PC-3 (cell line): ENCODE measurements around the gene TCF12. TPM values are rescaled to one million over a fixed set of nuclear protein-coding genes. Genes with fewer than 3 reads are reported as not detected.

ENCODE experiments used
- ATAC-seq: fragments of 200-7000 bp; cut with Tn5 transposase; 2 replicates; pipeline ENCODE4 v1.9.1; 2020; ENCODE audit warnings: mild to moderate bottlenecking, moderate library complexity
- BruUV-seq: library from RNA; stranded (reverse); fragments of 400-500 nt; replicated peaks from 2 replicates; lab custom pipeline; 2021; lab: Mats Ljungman, UMichigan
- CTCF ChIA-PET: fragments of 300-600 bp; sonication (Branson Sonifier 250); formaldehyde crosslinking; loops from one replicate; lab custom pipeline; 2022; ENCODE audit warnings: antibody characterized with exemption; lab: Charles Lee
- POLR2A ChIA-PET: fragments of 300-600 bp; sonication (Branson Sonifier 250); formaldehyde crosslinking; loops from one replicate; lab custom pipeline; 2022; ENCODE audit warnings: antibody characterized with exemption; ENCODE audit not compliant: unreplicated experiment; lab: Charles Lee
- DNase-seq: peaks from one replicate; pipeline ENCODE4 v3.0.0-alpha.2; 2015
- H2AFZ ChIP-seq: fragments of 300-600 bp; sonication (generic); 2 replicates; pipeline ENCODE4 v1.6.0; 2016; ENCODE audit warnings: antibody characterized with exemption, low read length
- H3F3A ChIP-seq: fragments of 300-600 bp; sonication (generic); one replicate; pipeline ENCODE4 v1.6.0; 2017; ENCODE audit warnings: antibody characterized with exemption, low read length, control low read depth, mild to moderate bottlenecking; ENCODE audit not compliant: unreplicated experiment
- H3K27ac ChIP-seq: fragments of 300-600 bp; sonication (generic); 2 replicates; pipeline ENCODE4 v1.5.1; 2016; ENCODE audit warnings: mild to moderate bottlenecking, low read length
- H3K27me3 ChIP-seq: fragments of 300-600 bp; sonication (generic); 2 replicates; pipeline ENCODE4 v1.6.1; 2016; ENCODE audit warnings: low read length, mixed read lengths
- H3K36me3 ChIP-seq: fragments of 300-600 bp; sonication (generic); 2 replicates; pipeline ENCODE4 v1.6.1; 2016; ENCODE audit warnings: low read depth, mixed run types, low read length, mixed read lengths
- H3K4me1 ChIP-seq: fragments of 300-600 bp; sonication (generic); 2 replicates; pipeline ENCODE4 v1.5.1; 2016; ENCODE audit warnings: low read length; ENCODE audit not compliant: insufficient read depth
- H3K4me2 ChIP-seq: fragments of 300-600 bp; sonication (generic); 2 replicates; pipeline ENCODE4 v1.6.0; 2016; ENCODE audit warnings: low read length
- H3K4me3 ChIP-seq: fragments of 300-600 bp; sonication (generic); 2 replicates; pipeline ENCODE4 v1.5.1; 2016; ENCODE audit warnings: mild to moderate bottlenecking, low read length, mixed read lengths
- H3K79me2 ChIP-seq: fragments of 300-600 bp; sonication (generic); 2 replicates; pipeline ENCODE4 v1.6.1; 2017; ENCODE audit warnings: low read length, mixed read lengths
- H3K9ac ChIP-seq: fragments of 300-600 bp; sonication (generic); 2 replicates; pipeline ENCODE4 v1.6.0; 2016; ENCODE audit warnings: mild to moderate bottlenecking, low read length
- H3K9me2 ChIP-seq: fragments of 300-600 bp; sonication (generic); replicated peaks from 2 replicates; pipeline ENCODE4 v1.6.1; 2016; ENCODE audit warnings: mixed run types, low read length, mixed read lengths
- H3K9me3 ChIP-seq: fragments of 300-600 bp; sonication (generic); 2 replicates; pipeline ENCODE4 v1.6.1; 2016; ENCODE audit warnings: low read length, mixed read lengths
- H4K20me1 ChIP-seq: fragments of 300-600 bp; sonication (generic); 2 replicates; pipeline ENCODE4 v1.6.1; 2016; ENCODE audit warnings: low read length, mixed read lengths
- CTCF ChIP-seq: fragments of 300-600 bp; sonication (generic); conservative IDR thresholded peaks from 2 replicates; pipeline ENCODE4 v1.5.1; 2017; ENCODE audit warnings: antibody characterized with exemption, low read depth, mild to moderate bottlenecking, low read length
- EZH2 ChIP-seq: fragments of 300-600 bp; sonication (generic); IDR thresholded peaks from one replicate; pipeline ENCODE4 v1.6.1; 2017; ENCODE audit warnings: antibody characterized with exemption, mild to moderate bottlenecking, low read length; ENCODE audit not compliant: unreplicated experiment
- EZH2phosphoT487 ChIP-seq: fragments of 300-600 bp; sonication (generic); IDR thresholded peaks from 2 replicates; pipeline ENCODE4 v1.6.1; 2018; ENCODE audit warnings: mild to moderate bottlenecking, antibody characterized with exemption, low read length, borderline replicate concordance
- intact Hi-C: fragments of 100-400 bp; cut with micrococcal nuclease; formaldehyde crosslinking; loops from 2 replicates; pipeline ENCODE4 v1.9.0; 2023
- total RNA-seq: library from RNA; depleted of rRNA; stranded (reverse); fragments of >200 nt; gene quantifications from 2 replicates; pipeline ENCODE4 v1.2.3, GENCODE V29; 2014

The TCF12 gene
- total RNA-seq, 1 experiment from 2014 or later, result 103 TPM

- Histone ChIP-seq H3K79me2 (peaks cover 18% of the 10 kb centered on the region; the same call in 1 of the 2 replicates), H3K27me3 (no peaks in the 10 kb centered on the region), H3K9me3 (no peaks in the 10 kb centered on the region), H3K9me2 (no peaks in the 10 kb centered on the region), H2AFZ (no peak overlapping the region), H3K4me1 (peaks cover 23% of the 10 kb centered on the region), H3K9ac (no peak overlapping the region), H3K4me3 (no peak overlapping the region), H3K36me3 (no peaks in the 10 kb centered on the region), H4K20me1 (no peaks in the 10 kb centered on the region), H3K4me2 (no peak overlapping the region), H3K27ac (no peak overlapping the region), H3F3A (no peaks in the 10 kb centered on the region)
- TF ChIP-seq EZH2, result no peak
- no peak for TF ChIP-seq EZH2phosphoT487
- no peak for TF ChIP-seq CTCF
- ATAC-seq (no peak), DNase-seq (no peak)
- CTCF ChIA-PET, result no interaction called here
- intact Hi-C loops, result loop anchor here (10.0 kb wide), 1 partner anchor 195 kb away; no protein-coding TSS in a partner anchor
- BruUV-seq, result no TSS peak
- POLR2A ChIA-PET, result no interaction called here
Measured at GRCh38 chr15:57019496-57020160, 101.2 kb downstream of the TCF12 start.

GRCh38 chr15:57025264-57025926 is 107.0 kb downstream of the TCF12 start:
- H3K36me3 ChIP-seq, result no peaks in the 10 kb centered on the region
- H3K9me2 ChIP-seq, result no peaks in the 10 kb centered on the region
- TF ChIP-seq EZH2phosphoT487 (no peak), CTCF (no peak), EZH2 (no peak)
- peaks cover 34% of the 10 kb centered on the region for H3K79me2 ChIP-seq
- no peak overlapping the region for H3K27ac ChIP-seq
- no TSS peak for BruUV-seq
- ATAC-seq (no peak), DNase-seq (peak; percentile 33)
- H3K4me3 ChIP-seq, result no peak overlapping the region
- intact Hi-C loops, result no loop called here
- H3K9ac ChIP-seq, result no peak overlapping the region
- H4K20me1 ChIP-seq, result no peaks in the 10 kb centered on the region
- H3K4me2 ChIP-seq, result no peak overlapping the region
- ChIA-PET POLR2A (no interaction called here), CTCF (interaction anchor here (0.5 kb wide), 1 partner anchor 489 kb away, joined by 4 read pairs; no protein-coding TSS in a partner anchor)
- no peaks in the 10 kb centered on the region for H3K9me3 ChIP-seq
- H3K4me1 ChIP-seq, result peaks cover 12% of the 10 kb centered on the region
- no peaks in the 10 kb centered on the region for H3K27me3 ChIP-seq
- no peaks in the 10 kb centered on the region for H3F3A ChIP-seq
- no peak overlapping the region for H2AFZ ChIP-seq
